Measurements from ENCODE around the gene DYNLT1. TPM values are rescaled to one million over a fixed set of nuclear protein-coding genes. Genes with fewer than 3 reads are reported as not detected.

The DYNLT1 gene
- total and polyA plus RNA-seq, 2 of the 13 experiments (the other 11 are each of a cell fraction or from before 2014, with no cell fraction given), result 108 to 171 TPM

- TF ChIP-seq CEBPZ (IDR thresholded peaks at IDR 0.05; ENCODE audit: low read length) (no peak), SP1 (IDR thresholded peaks at IDR 0.05) (no peak), SP1 (CRISPR knock-in tag; IDR thresholded peaks at IDR 0.05) (no peak), GATAD1 (CRISPR knock-in tag; IDR thresholded peaks at IDR 0.05) (no peak), ZNF430 (CRISPR knock-in tag; IDR thresholded peaks at IDR 0.05) (no peak), MLX (CRISPR knock-in tag; IDR thresholded peaks at IDR 0.05) (no peak), ZNF292 (CRISPR knock-in tag; IDR thresholded peaks at IDR 0.05; ENCODE audit: borderline replicate concordance, low read depth) (no peak), ZKSCAN8 (CRISPR knock-in tag; IDR thresholded peaks at IDR 0.05; ENCODE audit: borderline replicate concordance) (no peak), HNF1B (CRISPR knock-in tag; IDR thresholded peaks at IDR 0.05) (no peak)
Measured at GRCh38 chr6:158661156-158661685, 16.7 kb upstream of the DYNLT1 start (continued).
